Fibroblast of skin of left biceps (primary cell): ENCODE data around the gene STK17B.
"Not testable (repeated sequence)": the region's sequence is repeated elsewhere in the genome, so short reads cannot be mapped to it uniquely, and the experiment has no call there.

ENCODE experiments used
- DNase-seq, 2 experiments: peaks; one replicate each; pipeline ENCODE4 v3.0.0-alpha.2; 2013; ENCODE audit warnings: low read depth in 2 of 2

Gene STK17B

GRCh38 chr2:196171248-196171871, at the start of gene STK17B:
STK17B (minus strand) TSS chr2:196171578; CDS start chr2:196163383, 8,195 bp downstream.
- peak; percentile 72 to 78 for DNase-seq

- no peak for DNase-seq
Observed at GRCh38 chr2:196220671-196221070, 49.3 kb upstream of the STK17B start.

GRCh38 chr2:196219671-196220070, 48.3 kb upstream of the STK17B start:
- DNase-seq = no peak

GRCh38 chr2:196218106-196218505, 46.7 kb upstream of the STK17B start:
- DNase-seq = no peak

GRCh38 chr2:196217116-196217515, 45.7 kb upstream of the STK17B start:
- DNase-seq = no peak

- DNase-seq = no peak
Observed at GRCh38 chr2:196215376-196215775, 44.0 kb upstream of the STK17B start.

GRCh38 chr2:196214156-196214555, 42.8 kb upstream of the STK17B start:
- no peak for DNase-seq

GRCh38 chr2:196213252-196213980, 42.0 kb upstream of the STK17B start:
- DNase-seq = no peak

GRCh38 chr2:196208915-196209314, 37.5 kb upstream of the STK17B start:
- DNase-seq = no peak

GRCh38 chr2:196206804-196207203, 35.4 kb upstream of the STK17B start:
- no peak for DNase-seq

- DNase-seq = peak; percentile 48 to 52
Observed at GRCh38 chr2:196205881-196206435, 34.6 kb upstream of the STK17B start.

GRCh38 chr2:196205011-196205766, 33.8 kb upstream of the STK17B start:
- DNase-seq = no peak

- DNase-seq = no peak
Observed at GRCh38 chr2:196201229-196202009, 30.0 kb upstream of the STK17B start.

- DNase-seq = no peak
Observed at GRCh38 chr2:196200557-196200956, 29.2 kb upstream of the STK17B start.

- no peak for DNase-seq
Observed at GRCh38 chr2:196195758-196196157, 24.4 kb upstream of the STK17B start.

GRCh38 chr2:196195302-196195701, 23.9 kb upstream of the STK17B start:
- DNase-seq = no peak

GRCh38 chr2:196191541-196191940, 20.2 kb upstream of the STK17B start:
- DNase-seq = no peak

GRCh38 chr2:196187898-196188458, 16.6 kb upstream of the STK17B start:
- no peak for DNase-seq

- not testable (repeated sequence) for DNase-seq
Observed at GRCh38 chr2:196187175-196187700, 15.9 kb upstream of the STK17B start.

- no peak for DNase-seq
Observed at GRCh38 chr2:196186266-196186980, 15.0 kb upstream of the STK17B start.
